Measurements from ENCODE around the gene KCNQ1. TPM values are rescaled to one million over a fixed set of nuclear protein-coding genes. Genes with fewer than 3 reads are reported as not detected.

The KCNQ1 gene
- total RNA-seq, 4 donors from 2014 or later, result 0.81 to 2.2 (median 1.6) TPM

DNA sequence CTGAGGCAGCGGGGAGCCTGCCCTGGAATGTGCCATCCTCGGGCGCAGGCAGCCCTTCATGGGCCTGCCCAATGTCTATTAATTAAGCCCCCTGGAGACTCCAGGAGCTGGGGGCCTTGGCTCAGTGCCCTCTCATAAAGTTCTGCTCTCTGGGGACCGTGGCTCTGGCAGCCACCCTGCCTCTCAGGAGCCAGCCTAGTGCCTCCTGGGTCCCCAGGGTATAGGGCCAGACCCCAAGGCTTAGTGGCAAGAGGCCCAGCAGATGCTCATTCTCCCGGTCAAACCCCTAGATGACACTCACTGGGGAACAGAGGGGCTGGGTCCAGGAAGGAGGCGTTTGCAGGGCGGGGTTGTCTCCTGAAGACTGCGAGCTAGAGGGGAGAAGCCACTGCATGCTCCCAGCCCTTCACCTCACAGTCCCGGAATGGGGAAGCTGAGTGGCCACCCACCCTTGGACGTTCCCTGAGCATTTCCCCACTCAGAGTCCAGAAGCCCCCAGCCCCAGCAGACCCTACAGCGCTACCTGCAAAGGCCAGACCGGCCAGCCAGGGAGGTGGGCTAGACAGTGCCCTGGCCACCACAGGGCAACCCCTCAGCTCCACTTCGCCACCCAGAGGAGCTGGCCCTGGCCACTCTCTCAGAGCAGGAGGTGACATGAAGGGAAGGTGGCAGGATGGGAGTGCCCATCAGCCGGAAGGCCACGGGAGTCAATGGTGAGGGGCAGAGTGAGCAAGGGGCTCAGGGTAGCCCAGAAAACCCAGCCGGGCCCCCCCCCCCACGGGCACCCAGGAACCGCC, 357.8 kb downstream of the KCNQ1 start:
- intact Hi-C loops (cut with DNase I; ENCODE audit: low total_unique reads), result no loop called here
- DNase-seq (ENCODE audit: low spot score in 2 of 2), result peak in 1 of 2 donors; percentile 69
- WGBS, 2 donors, result 63 to 83% methylated on average over 9 to 12 of the region's 18 CpGs
- H3K4me3 ChIP-seq (ENCODE audit: low read depth, poor library complexity, severe bottlenecking), result no peak overlapping the region
- no peak for TF ChIP-seq POLR2A (IDR thresholded peaks at IDR 0.05)
- TF ChIP-seq, protein P1, sequence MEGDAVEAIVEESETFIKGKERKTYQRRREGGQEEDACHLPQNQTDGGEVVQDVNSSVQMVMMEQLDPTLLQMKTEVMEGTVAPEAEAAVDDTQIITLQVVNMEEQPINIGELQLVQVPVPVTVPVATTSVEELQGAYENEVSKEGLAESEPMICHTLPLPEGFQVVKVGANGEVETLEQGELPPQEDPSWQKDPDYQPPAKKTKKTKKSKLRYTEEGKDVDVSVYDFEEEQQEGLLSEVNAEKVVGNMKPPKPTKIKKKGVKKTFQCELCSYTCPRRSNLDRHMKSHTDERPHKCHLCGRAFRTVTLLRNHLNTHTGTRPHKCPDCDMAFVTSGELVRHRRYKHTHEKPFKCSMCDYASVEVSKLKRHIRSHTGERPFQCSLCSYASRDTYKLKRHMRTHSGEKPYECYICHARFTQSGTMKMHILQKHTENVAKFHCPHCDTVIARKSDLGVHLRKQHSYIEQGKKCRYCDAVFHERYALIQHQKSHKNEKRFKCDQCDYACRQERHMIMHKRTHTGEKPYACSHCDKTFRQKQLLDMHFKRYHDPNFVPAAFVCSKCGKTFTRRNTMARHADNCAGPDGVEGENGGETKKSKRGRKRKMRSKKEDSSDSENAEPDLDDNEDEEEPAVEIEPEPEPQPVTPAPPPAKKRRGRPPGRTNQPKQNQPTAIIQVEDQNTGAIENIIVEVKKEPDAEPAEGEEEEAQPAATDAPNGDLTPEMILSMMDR (IDR thresholded peaks at IDR 0.05), result no peak

DNA sequence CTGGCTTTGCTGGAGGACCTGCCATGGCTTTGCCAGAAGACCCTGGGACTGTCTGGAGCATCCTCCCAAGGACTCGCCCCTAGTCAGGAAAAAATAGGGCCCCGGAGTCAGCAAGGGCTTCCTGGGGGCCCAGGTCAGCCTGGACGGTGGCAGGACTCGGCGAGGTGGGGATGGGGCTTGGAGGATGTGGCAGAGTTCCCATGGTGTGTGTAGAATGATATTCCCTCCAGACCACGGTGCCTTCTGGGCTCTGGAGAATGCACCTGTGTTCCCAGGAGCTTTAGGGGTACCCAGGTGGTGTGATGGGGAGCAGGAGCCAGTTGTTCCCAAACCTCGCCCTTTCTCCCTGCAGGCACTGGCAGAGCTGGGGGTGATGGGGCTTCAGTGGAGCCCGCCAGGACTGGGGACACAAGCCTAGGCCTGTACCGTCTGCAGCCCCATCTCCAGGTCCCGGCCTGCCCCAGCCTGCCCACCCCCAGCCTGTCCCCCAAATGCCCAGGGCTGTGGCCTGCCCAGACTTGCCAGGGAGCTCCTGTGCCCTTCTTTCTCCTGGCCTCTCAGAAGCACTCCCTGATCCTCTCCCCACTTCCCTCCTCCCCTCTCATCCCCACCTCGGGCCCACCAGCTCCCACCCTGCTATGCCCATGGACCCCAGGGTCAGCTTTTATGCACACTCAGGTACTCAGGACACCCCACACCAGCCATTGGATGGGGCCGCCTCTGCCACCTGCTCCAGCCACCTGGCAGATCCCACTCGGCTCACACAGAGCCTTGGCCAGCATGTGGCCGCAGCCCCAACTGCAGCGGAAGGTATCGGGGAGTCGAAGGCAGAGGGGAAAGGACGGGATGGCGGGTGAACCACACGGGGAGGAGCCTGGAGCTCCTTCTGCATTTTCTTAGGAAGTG, 358.6 kb downstream of the KCNQ1 start:
- DNase-seq (ENCODE audit: low spot score in 2 of 2), result peak in 1 of 2 donors; percentile 77
- no peak overlapping the region for H3K4me3 ChIP-seq (ENCODE audit: low read depth, poor library complexity, severe bottlenecking)
- TF ChIP-seq, protein P1 (IDR thresholded peaks at IDR 0.05), result no peak
- TF ChIP-seq POLR2A (IDR thresholded peaks at IDR 0.05), result no peak
- intact Hi-C loops (cut with DNase I; ENCODE audit: low total_unique reads), result no loop called here
- 74 to 75% methylated on average over 19 to 20 of the region's 20 CpGs for WGBS, 2 donors

DNA sequence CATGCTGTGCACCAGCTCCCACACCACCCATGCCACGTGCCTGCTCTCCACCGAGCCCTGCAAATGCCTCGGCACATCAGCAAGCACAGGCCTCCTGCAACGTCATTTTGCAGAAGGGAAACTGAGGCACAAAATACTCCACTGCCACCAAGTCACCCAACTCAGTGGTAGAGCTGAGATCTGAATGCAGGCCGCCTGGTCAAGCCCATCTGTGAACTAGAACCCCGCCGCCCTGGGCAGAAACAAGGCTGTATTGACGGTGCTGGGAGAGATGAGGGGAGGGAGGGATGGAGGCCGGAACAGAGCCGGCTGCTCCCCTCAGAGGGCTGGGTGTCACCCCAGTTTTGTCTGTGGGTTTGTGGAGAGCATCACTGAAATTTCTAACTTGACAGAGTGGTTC, 359.4 kb downstream of the KCNQ1 start:
- WGBS, 2 donors, result 82 to 89% methylated on average over 10 of the region's 10 CpGs
- DNase-seq (ENCODE audit: low spot score in 2 of 2), result peak in 1 of 2 donors; percentile 65

DNA sequence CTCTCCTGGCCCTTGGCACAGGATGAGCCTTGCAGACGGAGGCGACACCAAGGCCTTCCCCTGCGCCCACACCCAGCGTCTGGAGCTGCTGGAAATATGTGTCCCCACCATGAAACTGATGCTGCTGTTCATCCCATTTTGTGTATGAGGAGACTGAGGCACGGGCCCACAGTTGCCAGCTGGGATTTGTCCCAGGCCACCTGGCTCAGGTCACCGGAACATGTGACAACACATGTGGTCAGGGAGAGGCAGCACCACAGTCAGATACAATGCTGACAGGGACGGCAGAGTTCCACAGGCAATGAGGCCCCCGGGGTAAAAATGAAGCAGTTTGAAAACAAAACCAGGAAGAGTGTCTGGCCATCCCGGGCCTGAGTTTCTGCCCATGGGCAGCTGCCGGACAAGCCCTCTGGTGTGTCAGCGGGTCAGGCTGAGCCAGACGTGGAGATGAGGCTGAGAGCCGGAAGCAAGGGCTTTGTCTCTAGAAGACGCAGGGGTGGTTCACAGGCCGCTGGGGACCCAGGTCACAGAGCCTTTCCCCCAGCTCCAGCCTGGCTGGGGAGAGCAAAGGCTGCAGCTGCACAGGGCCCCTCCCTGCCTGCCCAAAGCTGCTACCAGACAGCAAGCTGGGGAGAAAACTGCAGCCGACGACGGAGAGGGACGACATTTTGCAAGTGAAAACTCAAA, 360.0 kb downstream of the KCNQ1 start:
- DNase-seq (ENCODE audit: low spot score in 2 of 2), result peak in 1 of 2 donors; percentile 85
- no peak overlapping the region for H3K4me3 ChIP-seq (ENCODE audit: low read depth, poor library complexity, severe bottlenecking)
- WGBS, 2 donors, result 71 to 80% methylated on average over 19 of the region's 19 CpGs
- intact Hi-C loops (cut with DNase I; ENCODE audit: low total_unique reads), result no loop called here
- TF ChIP-seq POLR2A (IDR thresholded peaks at IDR 0.05), result no peak

More for the DNA sequence above, 359.4 kb downstream of the KCNQ1 start:
- no peak for TF ChIP-seq POLR2A (IDR thresholded peaks at IDR 0.05)
- TF ChIP-seq, protein P1 (IDR thresholded peaks at IDR 0.05), result no peak
- H3K4me3 ChIP-seq (ENCODE audit: low read depth, poor library complexity, severe bottlenecking), result no peak overlapping the region
- intact Hi-C loops (cut with DNase I; ENCODE audit: low total_unique reads), result no loop called here

DNA sequence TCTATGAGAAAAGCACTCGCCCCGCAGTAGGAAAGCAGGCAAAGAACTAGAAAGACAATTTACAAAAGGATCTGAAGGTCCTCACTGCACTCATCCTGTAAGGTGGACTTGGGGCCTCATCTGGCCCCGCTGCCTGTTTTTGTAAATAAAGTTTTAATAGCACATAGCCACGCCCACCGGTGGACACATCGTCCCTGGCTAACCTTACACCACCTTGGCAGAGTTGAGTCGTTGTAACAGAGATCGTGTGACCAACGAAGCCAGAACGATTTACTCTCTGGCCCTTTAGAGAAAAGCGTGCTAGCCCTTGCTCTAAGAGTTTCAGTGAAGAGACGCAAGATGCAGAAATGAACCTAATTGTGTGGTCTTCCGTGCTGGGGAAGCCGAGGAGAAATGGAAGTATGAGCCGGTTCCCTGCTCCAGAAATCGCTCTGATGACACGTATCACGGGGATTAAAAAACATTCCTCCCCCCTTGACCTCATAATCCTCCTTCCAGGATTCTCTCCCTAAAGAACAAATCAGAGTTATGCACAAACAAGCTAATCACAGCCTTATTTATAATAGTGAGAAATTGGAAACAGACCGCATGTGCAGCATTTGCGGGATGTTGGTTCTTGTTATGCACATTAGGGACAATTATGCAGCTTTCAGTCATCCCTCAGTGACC, 360.7 kb downstream of the KCNQ1 start:
- TF ChIP-seq, protein P1 (IDR thresholded peaks at IDR 0.05), result no peak
- TF ChIP-seq POLR2A (IDR thresholded peaks at IDR 0.05), result no peak
- peak in 1 of 2 donors; percentile 70 for DNase-seq (ENCODE audit: low spot score in 2 of 2)
- 79 to 85% methylated on average over 20 of the region's 20 CpGs for WGBS, 2 donors
- intact Hi-C loops (cut with DNase I; ENCODE audit: low total_unique reads), result no loop called here
- H3K4me3 ChIP-seq (ENCODE audit: low read depth, poor library complexity, severe bottlenecking), result no peak overlapping the region

All from lower leg skin (tissue), 4 donors.